GM18868 (cell line): ENCODE results near the gene SYCE1L.
"Not testable (repeated sequence)": the region's sequence is repeated elsewhere in the genome, so short reads cannot be mapped to it uniquely, and the experiment has no call there.

Experiments
- ATAC-seq: cut with Tn5 transposase; IDR thresholded peaks from one replicate; pipeline ENCODE4 v1.9.1; 2021; ENCODE audit warnings: mild to moderate bottlenecking, moderate library complexity; ENCODE audit not compliant: unreplicated experiment

The SYCE1L gene

DNA sequence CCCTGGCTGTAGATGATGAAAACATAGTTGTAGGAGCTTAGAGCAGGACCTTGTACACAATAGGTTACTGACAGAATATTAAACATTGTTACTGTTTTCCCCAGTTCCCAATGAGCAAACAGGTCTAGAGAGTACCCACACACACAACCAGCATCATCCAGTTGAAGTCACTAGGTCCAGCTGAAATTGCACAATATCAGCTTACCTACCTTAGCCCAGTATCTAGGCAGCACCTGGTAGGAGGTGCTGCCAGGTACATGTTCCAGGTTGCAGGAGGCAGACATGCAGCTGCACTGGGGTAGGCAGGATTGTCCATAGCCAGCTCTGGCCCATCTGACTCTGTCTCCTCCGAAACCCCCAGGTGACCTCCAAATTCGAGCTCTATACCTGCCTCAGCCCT is 1.5 kb upstream of the SYCE1L start:
- ATAC-seq: no peak

DNA sequence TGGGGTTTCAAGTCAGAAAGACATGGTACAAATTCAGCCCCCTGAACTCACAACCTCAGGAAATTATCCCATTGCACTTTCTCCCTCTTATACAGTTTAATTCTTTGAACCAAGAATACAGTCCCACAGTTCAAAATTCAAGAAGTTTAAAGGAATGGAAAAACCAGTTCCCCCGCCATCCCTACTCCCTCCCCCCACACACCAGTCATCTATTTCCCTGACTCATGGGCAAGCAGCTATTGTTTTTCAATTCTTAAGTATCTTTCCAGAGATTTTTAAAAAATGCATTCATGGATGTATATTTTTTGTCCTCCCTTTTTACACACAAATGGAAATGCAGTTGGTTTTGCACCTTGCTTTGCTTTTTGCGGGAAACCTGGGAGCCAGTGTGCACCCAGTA is 7.3 kb downstream of the SYCE1L start:
- no peak for ATAC-seq

DNA sequence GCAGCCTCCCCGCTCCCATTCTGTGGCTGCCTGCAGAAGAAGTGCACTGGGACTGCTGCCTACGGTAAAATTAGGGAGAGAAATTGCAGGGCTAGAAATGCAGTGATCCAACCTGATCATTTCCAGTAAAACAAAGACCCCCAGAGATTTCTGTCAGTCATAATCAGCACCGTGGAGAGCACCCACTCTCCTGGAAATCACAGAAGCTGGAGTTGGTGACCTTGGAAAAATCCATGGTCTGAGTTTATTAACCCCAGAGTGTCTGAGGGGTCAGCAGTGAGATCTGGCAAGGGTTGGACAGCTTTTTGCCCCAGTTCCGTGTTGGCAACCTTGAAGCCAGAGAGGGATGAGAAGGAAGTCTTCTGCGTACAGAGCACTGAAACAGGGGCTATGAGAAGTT is 7.8 kb downstream of the SYCE1L start:
- no peak for ATAC-seq

DNA sequence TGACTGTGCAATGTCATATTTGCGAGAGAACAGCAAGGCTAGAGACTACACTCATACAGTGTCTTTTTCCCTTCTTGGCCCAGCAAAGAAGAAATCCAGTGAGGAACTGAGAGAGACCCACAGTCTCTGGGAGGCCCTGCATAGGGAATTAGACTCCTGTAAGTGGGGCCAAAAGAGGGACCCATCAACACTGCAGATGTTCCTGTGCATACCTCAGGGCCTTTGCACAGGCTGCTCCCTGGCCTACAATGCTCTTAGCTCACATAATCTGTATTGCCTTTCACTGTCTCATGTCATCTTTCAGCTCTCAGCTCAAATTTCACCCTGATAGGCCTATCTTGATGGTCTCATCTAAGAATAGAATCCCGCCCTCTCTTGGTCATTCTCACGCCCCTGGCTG is 9.2 kb downstream of the SYCE1L start:
- no peak for ATAC-seq

DNA sequence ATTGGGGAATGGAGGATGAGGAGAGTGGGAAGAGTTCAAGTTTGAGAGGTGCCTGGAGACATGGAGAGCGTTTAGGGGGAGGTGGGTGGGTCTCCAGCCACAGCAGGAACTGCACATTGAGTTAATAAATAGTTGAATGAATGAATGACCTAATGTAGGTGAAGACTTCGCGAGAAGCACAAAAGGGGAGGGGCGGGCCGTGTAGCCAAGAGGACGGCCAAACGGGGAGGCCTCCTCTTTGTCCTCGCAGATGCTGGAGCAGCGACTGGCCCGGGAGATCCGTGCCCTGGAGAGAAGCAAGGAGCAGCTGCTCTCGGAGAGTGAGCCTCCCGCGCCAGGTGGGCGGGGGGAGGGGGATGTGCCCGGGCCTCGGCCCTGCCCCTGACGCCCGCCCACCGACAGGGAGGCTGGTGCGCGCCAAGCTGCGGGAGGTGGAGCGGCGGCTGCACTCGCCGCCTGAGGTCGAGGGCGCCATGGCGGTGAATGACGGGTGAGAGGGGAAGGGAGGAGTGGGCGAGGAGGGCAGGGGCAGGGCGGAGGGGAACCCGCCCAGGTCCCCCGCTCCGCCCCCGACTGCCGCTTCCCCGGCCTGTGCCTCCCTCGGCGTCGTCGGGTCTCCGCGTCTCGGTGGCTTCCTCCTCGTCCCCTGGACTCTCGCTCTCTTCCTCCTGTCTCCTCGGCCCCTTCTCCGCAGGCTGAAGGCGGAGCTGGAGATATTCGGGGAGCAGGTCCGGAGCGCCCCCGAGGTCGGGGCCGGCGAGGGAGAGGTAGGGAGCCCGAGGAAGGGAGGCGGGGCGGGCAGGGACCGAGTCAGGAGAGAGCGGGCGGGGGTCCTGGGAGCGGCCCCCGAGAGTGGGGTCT is 12.9 kb downstream of the SYCE1L start:
- peak; percentile 70 for ATAC-seq

DNA sequence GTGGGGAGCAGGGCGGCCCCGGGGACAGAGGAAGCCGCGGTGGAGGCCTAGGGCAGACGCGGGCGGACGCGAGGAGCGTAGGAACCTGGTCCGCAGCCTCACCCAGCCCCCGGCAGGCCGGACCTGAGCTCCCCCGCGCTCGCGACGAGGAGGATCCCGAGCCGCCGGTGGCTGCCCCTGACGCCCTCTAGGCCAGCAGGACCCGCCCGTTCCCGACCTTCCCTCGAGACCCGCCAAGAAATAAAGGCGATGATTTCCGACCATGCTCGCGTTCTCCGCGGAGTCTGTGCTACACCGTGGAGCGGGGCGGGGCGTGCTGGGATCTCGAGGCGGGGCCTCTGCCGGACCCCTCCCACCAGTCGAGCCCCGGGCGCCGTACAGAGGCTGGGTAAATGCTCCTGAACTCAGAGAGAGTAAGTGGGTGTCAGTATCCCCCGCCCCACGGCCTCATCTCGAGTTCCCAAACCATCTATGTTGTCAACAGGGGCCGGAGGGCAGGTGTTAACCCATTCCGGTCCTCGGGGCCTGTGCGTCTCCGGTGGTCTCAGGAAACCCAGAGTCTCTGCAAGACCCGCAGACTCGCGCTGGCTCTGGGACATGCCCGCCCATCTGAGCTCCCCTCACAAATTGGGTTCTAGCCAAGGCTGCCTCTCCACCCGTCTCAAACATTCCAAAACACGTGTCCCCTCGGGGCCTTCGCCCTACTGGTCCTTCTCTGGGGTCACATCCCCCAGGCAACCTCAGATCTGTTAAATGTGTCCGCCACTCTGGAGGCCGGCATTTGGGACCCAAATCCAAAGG is 13.7 kb downstream of the SYCE1L start:
- peak; percentile 81 for ATAC-seq

DNA sequence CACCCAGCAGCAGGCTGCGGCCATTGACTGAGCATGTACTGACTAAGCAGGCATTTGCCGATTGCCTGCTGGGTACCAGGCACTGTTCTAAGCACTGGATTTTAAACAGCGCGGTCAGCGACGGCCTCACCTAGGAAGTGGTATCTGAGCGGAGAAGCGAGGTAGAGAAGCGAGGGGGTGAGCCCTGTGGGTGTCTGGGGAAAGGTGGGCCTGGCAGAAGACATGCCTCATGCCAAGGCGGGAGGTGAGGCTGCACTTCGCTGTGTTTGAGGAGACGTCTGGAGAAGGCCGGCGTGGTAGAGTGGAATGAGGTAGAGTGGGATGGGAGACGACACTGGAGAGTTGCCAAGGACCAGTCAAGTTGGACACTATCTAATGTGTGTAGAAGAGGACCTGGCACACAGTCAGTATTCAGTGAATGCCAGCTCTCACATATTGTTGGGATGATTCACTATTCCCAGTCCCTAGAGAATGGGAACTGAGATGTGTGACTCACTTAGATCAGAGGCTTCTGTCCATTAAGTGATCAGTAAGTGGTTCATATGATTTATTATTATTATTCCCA is 14.4 kb downstream of the SYCE1L start:
- ATAC-seq: no peak

DNA sequence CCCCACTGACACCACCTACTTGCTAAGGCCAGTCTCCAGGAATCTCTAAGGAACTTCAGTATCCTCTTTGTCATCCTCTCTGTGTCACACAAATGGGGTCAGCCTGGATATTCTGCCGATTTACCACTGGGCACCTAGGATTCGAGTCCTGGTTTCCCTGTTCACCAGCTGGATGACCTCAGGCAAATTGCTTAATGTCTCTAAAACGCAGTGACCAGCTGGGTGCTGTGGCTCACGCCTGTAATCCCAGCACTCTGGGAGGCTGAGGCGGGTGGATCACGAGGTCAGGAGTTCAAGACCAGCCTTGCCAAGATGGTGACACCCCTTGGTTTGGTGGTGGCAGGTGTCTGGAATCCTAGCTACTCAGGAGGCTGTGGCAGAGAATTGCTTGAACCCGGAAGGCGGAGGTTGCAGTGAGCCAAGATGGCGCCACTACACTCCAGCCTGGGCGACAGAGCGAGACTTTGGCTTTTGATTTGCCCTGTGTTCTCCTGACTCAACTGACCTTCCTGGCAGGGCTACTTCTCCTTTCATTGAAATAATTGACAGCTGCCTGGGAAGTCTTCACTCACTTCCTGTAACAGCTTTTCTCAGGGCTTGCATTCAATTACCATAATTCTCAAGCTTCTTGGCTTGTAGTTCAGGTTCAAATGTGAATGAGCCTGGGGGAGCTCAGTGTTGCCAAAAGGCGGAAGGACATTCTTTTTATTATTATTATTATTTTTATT is 15.4 kb downstream of the SYCE1L start:
- no peak for ATAC-seq

DNA sequence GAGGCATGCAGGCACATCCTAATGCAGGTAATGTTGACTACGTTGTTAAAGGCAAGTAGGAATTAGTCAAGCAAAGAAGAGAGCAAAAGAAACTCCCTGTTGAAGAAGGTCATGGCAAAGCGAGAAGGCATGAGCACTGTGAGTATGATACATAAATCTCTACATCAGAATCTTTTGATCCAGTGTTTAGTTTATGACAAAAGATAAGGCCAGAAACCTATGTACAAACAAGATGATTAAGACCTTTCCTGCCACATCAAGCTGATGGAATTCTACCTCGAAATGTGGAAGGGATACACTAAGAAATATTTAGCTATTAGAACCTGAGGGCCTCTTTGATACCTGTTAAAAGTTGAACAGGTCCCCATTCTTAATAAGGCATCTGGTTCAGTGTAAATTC is 20.2 kb downstream of the SYCE1L start:
- no peak for ATAC-seq

DNA sequence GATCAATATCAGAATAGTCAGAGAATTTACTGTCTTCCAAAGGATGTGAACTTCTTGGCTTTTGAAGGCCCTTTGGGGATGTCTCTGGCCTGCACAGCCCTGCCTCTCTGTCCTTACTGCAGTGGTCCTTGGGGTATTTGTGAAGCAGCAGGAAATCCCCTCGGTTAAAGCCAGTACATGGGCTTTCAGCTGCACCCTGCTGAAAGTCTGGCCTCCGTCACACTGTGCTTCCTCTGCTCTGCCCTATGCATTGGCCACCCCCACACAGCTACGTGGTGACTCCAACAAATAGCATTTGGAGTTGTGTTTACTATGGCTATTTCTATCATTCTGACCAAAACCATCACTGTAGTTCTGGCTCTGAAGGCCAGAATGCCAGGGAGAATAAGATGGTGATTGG is 21.2 kb downstream of the SYCE1L start:
- peak; percentile 99 for ATAC-seq

DNA sequence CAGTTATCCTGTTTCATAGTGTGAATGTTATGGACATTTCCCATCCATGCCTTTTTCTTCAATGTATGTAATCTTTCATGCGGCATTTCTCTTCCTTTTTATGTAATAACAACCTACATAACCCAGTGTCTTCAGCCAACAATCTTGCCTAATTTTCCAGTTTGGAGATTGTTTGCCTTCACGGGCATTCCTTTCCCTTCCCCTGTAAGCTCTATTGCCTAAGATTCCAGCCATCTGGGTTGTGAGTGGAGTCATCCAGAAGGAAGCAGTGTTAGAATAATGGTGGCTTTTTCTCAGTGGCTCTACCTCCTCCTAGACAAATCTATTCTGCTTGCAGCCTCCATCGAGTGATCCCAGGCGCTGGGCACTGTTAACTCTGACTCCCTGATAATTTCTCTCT is 22.3 kb downstream of the SYCE1L start:
- ATAC-seq: no peak

DNA sequence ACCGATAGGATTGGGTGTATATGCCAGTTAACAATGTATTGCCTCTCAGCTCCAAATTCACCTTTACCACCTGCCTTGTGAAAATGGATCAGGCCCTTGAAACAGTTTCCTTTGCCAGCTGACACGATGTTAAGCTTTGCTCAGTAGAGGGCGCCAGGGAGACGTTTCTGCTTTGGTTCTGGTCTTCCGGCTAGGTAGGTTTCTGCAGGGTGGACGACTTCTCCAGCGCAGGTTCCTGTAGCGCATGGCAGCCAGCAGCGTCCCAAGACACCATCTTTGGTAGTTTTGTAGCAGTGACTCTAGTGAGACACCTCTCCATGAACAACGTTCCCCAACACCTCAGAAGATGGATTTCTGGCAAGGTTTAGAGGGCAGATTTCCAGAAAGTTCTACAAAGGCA is 24.0 kb downstream of the SYCE1L start:
- ATAC-seq: no peak

DNA sequence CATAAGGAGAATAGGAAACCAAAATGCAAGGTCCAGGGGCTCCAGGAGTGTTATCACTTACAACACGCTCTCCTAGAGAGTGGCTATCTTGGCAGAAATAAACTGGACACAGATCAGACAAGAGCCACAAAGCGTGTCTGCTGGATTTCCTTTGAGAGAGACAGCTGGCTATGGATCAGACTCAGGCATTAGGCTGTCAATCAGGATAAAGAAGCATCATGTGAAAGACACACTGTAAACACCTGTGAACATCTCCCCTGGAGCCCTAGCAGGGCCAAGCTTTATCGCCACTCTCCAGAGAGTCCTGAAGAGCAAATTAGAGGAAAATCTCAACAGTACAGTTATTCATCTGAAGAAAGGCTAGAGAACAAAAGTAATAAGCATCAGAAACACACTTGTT is 26.0 kb downstream of the SYCE1L start:
- ATAC-seq: no peak

DNA sequence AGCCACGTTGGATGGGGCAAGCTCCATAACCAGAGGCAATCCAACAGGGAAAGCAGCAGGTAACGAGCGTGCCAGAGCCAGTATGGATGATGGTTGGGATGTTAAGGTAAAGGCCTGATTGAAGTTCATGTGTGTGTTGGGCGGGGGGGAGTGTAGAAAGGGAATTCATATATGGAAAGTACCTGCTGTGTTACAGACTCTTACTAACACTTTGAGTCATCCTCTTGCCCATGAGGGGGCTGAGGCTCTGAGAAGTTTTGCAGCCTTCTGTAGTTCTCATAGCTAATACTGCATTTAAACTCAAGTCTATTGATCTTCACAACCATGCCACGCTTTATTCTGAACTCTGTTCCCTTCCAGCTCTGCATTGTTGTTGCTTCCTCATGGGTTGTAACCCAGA is 28.5 kb downstream of the SYCE1L start:
- ATAC-seq: peak; percentile 99

DNA sequence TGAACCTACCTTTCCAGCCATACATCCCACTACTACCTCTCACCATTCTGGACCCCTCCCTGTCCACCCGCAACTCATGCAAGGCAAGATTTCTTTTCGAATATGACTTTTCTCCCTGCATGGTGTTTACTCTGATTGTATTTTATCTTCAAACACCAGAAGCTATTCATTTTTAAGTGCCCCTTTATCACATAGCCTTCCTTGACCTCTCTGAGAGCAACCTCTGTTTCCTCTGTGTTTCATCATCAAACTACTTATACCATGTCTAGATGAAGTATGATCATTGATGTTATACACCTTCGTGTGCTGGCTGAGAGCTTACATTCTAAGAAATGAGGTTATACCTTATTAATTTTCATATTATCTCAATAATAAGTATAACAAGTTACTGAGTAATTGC is 31.8 kb downstream of the SYCE1L start:
- no peak for ATAC-seq

DNA sequence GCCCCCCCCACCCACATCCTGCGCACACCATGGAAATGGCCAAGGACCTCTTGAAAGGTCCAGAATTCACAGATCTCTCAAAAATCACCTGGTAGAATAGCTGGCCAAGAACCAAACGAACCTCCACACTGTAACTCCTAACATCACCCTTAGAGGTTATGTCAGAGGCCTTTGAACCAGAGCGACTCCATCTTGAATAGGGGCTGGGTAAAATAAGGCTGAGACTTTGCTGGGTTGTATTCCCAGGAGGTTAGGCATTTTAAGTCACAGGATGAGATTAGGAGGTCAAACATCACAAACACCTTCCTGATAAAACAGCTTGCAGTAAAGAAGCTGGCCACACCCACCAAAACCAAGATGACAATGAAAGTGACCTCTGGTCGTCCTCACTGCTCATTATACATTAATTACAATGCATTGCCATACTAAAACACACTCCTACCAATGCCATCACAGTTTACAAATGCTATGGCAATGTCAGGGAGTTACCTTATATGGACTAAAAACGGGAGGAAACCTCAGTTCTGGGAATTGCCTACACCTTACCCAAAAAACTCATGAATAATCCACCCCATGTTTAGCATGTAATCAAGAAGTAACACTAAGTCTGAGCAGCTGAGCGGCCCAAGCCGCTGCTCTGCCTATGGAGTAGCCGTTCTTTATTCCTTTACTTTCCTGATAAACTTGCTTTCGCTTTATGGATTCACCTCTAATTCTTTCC is 34.8 kb downstream of the SYCE1L start:
- ATAC-seq: no peak

DNA sequence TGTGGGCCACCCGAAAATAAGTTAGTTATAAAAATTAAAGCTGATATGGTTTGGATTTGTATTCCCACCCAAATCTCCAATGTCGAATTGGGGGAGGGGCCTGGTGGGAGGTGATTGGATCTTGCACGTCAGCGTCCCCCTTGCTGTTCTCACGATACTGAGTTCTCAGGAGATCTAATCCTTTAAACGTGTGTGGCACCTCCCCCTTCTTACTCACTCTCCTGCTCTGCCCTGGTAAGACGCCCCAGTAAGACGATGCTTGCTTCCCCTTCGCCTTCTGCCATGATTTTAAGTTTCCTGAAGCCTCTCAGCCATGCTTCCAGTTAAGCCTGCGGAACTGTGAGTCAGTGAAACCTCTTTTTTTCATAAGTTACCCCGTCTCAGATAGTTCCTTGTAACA is 35.4 kb downstream of the SYCE1L start:
- ATAC-seq: no peak

DNA sequence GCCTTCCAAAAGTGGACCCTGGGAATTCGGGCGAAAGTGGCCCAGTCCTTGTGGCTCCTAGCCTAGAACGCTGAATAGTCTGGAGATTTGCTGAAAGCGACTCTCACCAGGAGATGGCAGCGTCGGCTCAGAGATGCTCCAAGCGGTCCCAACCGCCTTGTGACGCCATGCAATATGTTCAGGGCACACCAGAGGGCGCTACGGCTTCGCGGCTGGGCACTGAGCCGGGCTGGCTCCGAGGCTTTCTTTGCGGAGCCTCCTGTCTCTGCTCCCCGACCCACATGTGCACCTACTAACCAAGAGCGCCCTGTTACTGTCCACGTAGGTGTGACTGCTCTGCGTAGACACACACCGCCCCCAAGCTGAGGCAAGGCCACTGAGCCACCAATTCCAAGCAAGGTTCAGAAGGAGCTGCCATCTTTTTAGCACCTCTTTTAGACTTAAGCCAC is 36.9 kb downstream of the SYCE1L start:
- ATAC-seq: peak; percentile 98

DNA sequence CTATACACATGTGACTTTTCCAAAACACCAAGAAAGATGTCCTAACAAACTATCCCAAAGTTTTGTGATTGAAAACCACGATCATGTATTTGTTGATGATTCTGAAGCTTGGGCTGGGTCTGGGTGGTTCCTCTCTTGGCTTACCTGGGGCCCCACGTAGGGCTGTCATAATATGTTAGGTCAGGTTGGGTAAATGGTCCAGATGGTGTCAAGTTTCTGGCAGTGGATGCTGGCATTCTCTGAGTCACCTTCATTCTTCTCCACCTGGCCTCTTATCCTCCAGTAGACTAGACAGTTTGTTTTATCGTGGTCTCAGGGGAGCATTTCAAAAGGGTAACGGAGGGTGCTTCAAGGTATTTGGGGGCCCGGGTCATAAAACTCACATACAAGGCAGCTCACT is 39.4 kb downstream of the SYCE1L start:
- no peak for ATAC-seq

DNA sequence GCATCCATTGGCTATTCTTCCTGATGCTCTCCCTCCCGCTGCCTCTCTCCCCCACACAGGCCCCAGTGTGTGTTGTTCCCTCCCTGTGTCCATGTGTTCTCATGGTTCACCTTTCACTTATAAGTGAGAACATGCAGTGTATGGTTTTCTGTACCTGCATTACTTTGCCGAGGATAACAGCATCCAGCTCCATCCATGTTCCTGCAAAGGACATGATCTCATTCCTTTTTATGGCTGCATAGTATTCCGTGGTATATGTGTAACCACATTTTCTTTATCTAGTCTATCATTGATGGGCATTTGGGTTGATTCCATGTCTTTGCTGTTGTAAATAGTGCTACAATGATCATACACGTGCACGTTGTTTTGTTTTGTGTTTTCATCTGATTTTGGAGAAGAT is 43.3 kb downstream of the SYCE1L start:
- ATAC-seq: not testable (repeated sequence)

DNA sequence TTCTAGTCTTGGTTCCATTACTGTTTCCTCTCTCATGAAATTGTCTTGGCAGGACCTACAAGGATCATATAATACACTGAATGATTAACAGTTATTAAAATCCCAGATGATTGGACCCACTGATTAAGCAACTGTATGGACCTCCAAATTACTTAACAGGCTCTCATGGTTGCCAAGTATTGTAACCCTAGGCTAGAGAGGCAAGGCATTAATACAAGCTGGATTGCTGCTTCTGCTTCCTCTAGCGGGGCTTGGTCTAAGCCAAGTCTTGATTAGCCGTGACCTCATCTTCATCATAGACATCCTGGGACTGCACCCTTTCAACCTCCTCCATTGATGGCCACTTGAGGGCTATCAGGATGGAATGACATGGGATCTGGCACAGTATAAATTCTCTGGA is 46.9 kb downstream of the SYCE1L start:
- ATAC-seq: no peak
